Peyer's patch (tissue), 4 donors: ENCODE data around the gene TRIM34. TPM values are rescaled to one million over a fixed set of nuclear protein-coding genes. Genes with fewer than 3 reads are reported as not detected.
"Not testable (repeated sequence)": the region's sequence is repeated elsewhere in the genome, so short reads cannot be mapped to it uniquely, and the experiment has no call there.

ENCODE experiments used
- DNase-seq, 3 donors: peaks; one replicate each; pipeline ENCODE4 v3.0.0-alpha.2; 2017 to 2019
- H3K27ac ChIP-seq, 4 donors: fragments of 200-600 bp; sonication (generic); one replicate each; pipeline ENCODE4 v1.5.1; 2016 to 2019
- H3K27me3 ChIP-seq, 2 donors: fragments of 200-600 bp; sonication (generic); one replicate each; pipeline ENCODE4 v1.5.1; 2019
- H3K36me3 ChIP-seq, 3 donors: fragments of 200-600 bp; sonication (generic); one replicate each; pipeline ENCODE4 v1.5.1; 2016 to 2019
- H3K4me1 ChIP-seq, 4 donors: fragments of 200-600 bp; sonication (generic); one replicate each; pipeline ENCODE4 v1.5.1; 2016 to 2019
- H3K4me3 ChIP-seq, 4 donors: fragments of 200-600 bp; sonication (generic); 1 replicate in 3 of 4; 2 replicates in 1 of 4; pipeline ENCODE4 v1.5.1; 2016 to 2019; ENCODE audit warnings: mild to moderate bottlenecking in 1 of 4
- H3K9me3 ChIP-seq, 4 donors: fragments of 200-600 bp; sonication (generic); one replicate each; pipeline ENCODE4 v1.5.1; 2016 to 2019; ENCODE audit warnings: mild to moderate bottlenecking in 1 of 4
- POLR2A ChIP-seq, 2 donors: fragments of 450-650 bp; IDR thresholded peaks; one replicate each; pipeline ENCODE4 v1.5.1; 2017; ENCODE audit warnings: antibody characterized with exemption in 2 of 2, mild to moderate bottlenecking in 2 of 2, moderate library complexity in 2 of 2
- total RNA-seq, 4 donors: library from RNA; depleted of rRNA; stranded (reverse); fragments of >200 nt; gene quantifications; one replicate each; pipeline ENCODE4 v1.1.0, GENCODE V29; 2016
- TF ChIP-seq, protein P1 (sequence below), 6 experiments: fragments of 450-650 bp in 4 of 6; fragments of 200-600 bp in 2 of 6; sonication (generic) in 1 of 6; IDR thresholded peaks; one replicate each; pipeline ENCODE4 v1.5.1; 2017 to 2019; ENCODE audit warnings: antibody characterized with exemption in 6 of 6, mild to moderate bottlenecking in 3 of 6, moderate library complexity in 1 of 6

TRIM34 gene
- total RNA-seq, 4 donors from 2014 or later: 6.7 to 14.9 (median 11.0) TPM

DNA sequence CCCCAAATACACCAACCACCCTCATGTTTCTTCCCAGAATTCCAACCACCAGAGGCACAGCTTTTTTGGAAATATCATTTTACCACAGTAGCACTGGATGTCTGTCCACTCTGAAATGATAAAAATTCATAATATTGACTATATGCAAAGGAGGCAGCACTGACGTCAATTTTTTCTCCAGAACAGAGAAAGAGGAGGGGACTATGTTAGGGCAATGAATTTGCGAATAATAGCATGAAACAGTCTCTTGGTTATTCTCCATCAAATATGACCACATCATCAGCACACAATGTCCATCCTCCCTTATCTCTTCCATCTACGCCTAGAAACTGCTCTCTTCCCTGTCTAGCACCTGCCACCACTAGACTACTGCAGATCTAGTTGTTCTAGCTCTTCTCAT lies 21.3 kb downstream of the TRIM34 start:
- Histone ChIP-seq H3K27ac (no peak overlapping the region), H3K9me3 (no peaks in the 10 kb centered on the region), H3K27me3 (no peaks in the 10 kb centered on the region), H3K4me1 (no peaks in the 10 kb centered on the region), H3K4me3 (no peak overlapping the region), H3K36me3 (peaks cover 0 to 21% (median 0%) of the 10 kb centered on the region in 3 donors)
- TF ChIP-seq, protein P1, sequence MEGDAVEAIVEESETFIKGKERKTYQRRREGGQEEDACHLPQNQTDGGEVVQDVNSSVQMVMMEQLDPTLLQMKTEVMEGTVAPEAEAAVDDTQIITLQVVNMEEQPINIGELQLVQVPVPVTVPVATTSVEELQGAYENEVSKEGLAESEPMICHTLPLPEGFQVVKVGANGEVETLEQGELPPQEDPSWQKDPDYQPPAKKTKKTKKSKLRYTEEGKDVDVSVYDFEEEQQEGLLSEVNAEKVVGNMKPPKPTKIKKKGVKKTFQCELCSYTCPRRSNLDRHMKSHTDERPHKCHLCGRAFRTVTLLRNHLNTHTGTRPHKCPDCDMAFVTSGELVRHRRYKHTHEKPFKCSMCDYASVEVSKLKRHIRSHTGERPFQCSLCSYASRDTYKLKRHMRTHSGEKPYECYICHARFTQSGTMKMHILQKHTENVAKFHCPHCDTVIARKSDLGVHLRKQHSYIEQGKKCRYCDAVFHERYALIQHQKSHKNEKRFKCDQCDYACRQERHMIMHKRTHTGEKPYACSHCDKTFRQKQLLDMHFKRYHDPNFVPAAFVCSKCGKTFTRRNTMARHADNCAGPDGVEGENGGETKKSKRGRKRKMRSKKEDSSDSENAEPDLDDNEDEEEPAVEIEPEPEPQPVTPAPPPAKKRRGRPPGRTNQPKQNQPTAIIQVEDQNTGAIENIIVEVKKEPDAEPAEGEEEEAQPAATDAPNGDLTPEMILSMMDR (IDR thresholded peaks at IDR 0.05): no peak
- TF ChIP-seq POLR2A (IDR thresholded peaks at IDR 0.05): no peak
- DNase-seq: no peak

- H3K36me3 ChIP-seq: no peaks in the 10 kb centered on the region
- H3K4me3 ChIP-seq: no peak overlapping the region
- no peak overlapping the region for H3K27ac ChIP-seq
- no peaks in the 10 kb centered on the region for H3K27me3 ChIP-seq
- TF ChIP-seq, protein P1 (IDR thresholded peaks at IDR 0.05): no peak
- TF ChIP-seq POLR2A (IDR thresholded peaks at IDR 0.05): no peak
- H3K9me3 ChIP-seq: no peaks in the 10 kb centered on the region
- DNase-seq: no peak
- H3K4me1 ChIP-seq: no peaks in the 10 kb centered on the region
Measured at GRCh38 chr11:5655474-5655873, 30.7 kb downstream of the TRIM34 start.

DNA sequence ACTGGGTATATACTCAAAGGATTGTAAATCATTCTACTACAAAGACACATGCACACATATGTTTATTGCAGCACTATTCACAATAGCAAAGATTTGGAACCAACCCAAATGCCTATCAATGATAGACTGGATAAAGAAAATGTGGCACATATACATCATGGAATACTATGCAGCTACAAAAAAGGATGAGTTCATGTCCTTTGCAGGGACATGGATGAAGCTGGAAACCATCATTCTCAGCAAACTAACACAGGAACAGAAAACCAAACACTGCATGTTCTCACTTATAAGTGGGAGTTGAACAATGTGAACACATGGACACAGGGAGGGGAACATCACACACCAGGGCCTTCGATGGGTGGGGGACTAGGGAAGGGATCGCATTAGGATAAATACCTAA lies 32.2 kb downstream of the TRIM34 start:
- not testable (repeated sequence) for H3K27ac ChIP-seq, H3K4me1 ChIP-seq, H3K4me3 ChIP-seq, DNase-seq, H3K9me3 ChIP-seq, H3K36me3 ChIP-seq, H3K27me3 ChIP-seq

GRCh38 chr11:5658318-5658717 lies 33.5 kb downstream of the TRIM34 start:
- H3K36me3 ChIP-seq: peaks cover 0 to 5% (median 0%) of the 10 kb centered on the region in 3 donors
- no peak overlapping the region for H3K27ac ChIP-seq
- H3K4me3 ChIP-seq: no peak overlapping the region
- TF ChIP-seq POLR2A (IDR thresholded peaks at IDR 0.05): no peak
- TF ChIP-seq, protein P1 (IDR thresholded peaks at IDR 0.05): no peak
- no peak for DNase-seq
- no peaks in the 10 kb centered on the region for H3K4me1 ChIP-seq
- H3K27me3 ChIP-seq: no peaks in the 10 kb centered on the region
- H3K9me3 ChIP-seq: no peaks in the 10 kb centered on the region

GRCh38 chr11:5663511-5663910 lies 38.7 kb downstream of the TRIM34 start:
- H3K27me3 ChIP-seq: no peaks in the 10 kb centered on the region
- TF ChIP-seq, protein P1 (IDR thresholded peaks at IDR 0.05): no peak
- TF ChIP-seq POLR2A (IDR thresholded peaks at IDR 0.05): no peak
- H3K4me1 ChIP-seq: no peaks in the 10 kb centered on the region
- H3K36me3 ChIP-seq: peaks cover 0 to 47% (median 0%) of the 10 kb centered on the region in 3 donors
- H3K27ac ChIP-seq: no peak overlapping the region
- H3K9me3 ChIP-seq: no peaks in the 10 kb centered on the region
- H3K4me3 ChIP-seq: no peak overlapping the region
- no peak for DNase-seq

GRCh38 chr11:5665051-5665570 lies 40.3 kb downstream of the TRIM34 start:
- no peaks in the 10 kb centered on the region for H3K9me3 ChIP-seq
- peaks cover 0 to 55% (median 0%) of the 10 kb centered on the region in 3 donors for H3K36me3 ChIP-seq
- no peak overlapping the region for H3K4me3 ChIP-seq
- TF ChIP-seq, protein P1 (IDR thresholded peaks at IDR 0.05): no peak
- TF ChIP-seq POLR2A (IDR thresholded peaks at IDR 0.05): no peak
- no peak overlapping the region for H3K27ac ChIP-seq
- DNase-seq: no peak
- H3K27me3 ChIP-seq: no peaks in the 10 kb centered on the region
- no peaks in the 10 kb centered on the region for H3K4me1 ChIP-seq
